Measurements from ENCODE around the gene OOSP3.

The OOSP3 gene

GRCh38 chr11:59918480-59918879 lies 39.9 kb downstream of the OOSP3 start:
- TF ChIP-seq CTCF (IDR thresholded peaks at IDR 0.05) = no peak

GRCh38 chr11:59918987-59919589 lies 40.5 kb downstream of the OOSP3 start:
- TF ChIP-seq CTCF (IDR thresholded peaks at IDR 0.05) = peak; percentile 72

GRCh38 chr11:59923813-59924212 lies 45.2 kb downstream of the OOSP3 start:
- TF ChIP-seq CTCF (IDR thresholded peaks at IDR 0.05) = no peak

GRCh38 chr11:59931688-59932087 lies 53.1 kb downstream of the OOSP3 start:
- no peak for TF ChIP-seq CTCF (IDR thresholded peaks at IDR 0.05)

GRCh38 chr11:59938132-59938531 lies 59.5 kb downstream of the OOSP3 start, which contains the start of gene OOSP1:
OOSP1 (plus strand) TSS chr11:59938432; CDS start chr11:59938455, 23 bp downstream.
- no peak for TF ChIP-seq CTCF (IDR thresholded peaks at IDR 0.05)

- TF ChIP-seq CTCF (IDR thresholded peaks at IDR 0.05) = no peak
These were observed 60.1 kb downstream of the OOSP3 start for GRCh38 chr11:59938718-59939117.

GRCh38 chr11:59939482-59939881 lies 60.9 kb downstream of the OOSP3 start:
- TF ChIP-seq CTCF (IDR thresholded peaks at IDR 0.05) = no peak

GRCh38 chr11:59941091-59941490 lies 62.5 kb downstream of the OOSP3 start:
- TF ChIP-seq CTCF (IDR thresholded peaks at IDR 0.05) = no peak

Data from LNCAP (cell line).